ENCODE measurements around the gene GSE1. TPM values are rescaled to one million over a fixed set of nuclear protein-coding genes. Genes with fewer than 3 reads are reported as not detected.

Gene GSE1
- total RNA-seq, 6 donors from 2014 or later: 80.2 to 332 (median 90.8) TPM

- Histone ChIP-seq H3K4me1 (peaks cover 9 to 33% (median 15%) of the 10 kb centered on the region in 4 donors), H3K4me3 (no peak overlapping the region), H3K36me3 (peaks cover 5 to 41% (median 28%) of the 10 kb centered on the region in 4 donors), H3K9me3 (no peaks in the 10 kb centered on the region), H3K27ac (no peak overlapping the region), H3K27me3 (no peaks in the 10 kb centered on the region)
- DNase-seq (no peak), ATAC-seq (ENCODE audit: low FRiP score in 2 of 2) (no peak)
- 86 to 89% methylated on average over 6 of the region's 6 CpGs for WGBS, 2 donors
- TF ChIP-seq POLR2AphosphoS5 (IDR thresholded peaks at IDR 0.05): no peak
- TF ChIP-seq CTCF (IDR thresholded peaks at IDR 0.05): no peak
- no peak for TF ChIP-seq POLR2A (IDR thresholded peaks at IDR 0.05)
- no peak for TF ChIP-seq EP300 (IDR thresholded peaks at IDR 0.05)
These were observed 64.4 kb downstream of the GSE1 start for GRCh38 chr16:85677383-85677967.

- peaks cover under 1 to 36% (median 23%) of the 10 kb centered on the region in 4 donors for H3K36me3 ChIP-seq
- ATAC-seq (ENCODE audit: low FRiP score in 2 of 2) (no peak), DNase-seq (no peak)
These were observed 64.9 kb downstream of the GSE1 start for GRCh38 chr16:85678016-85678415.

GRCh38 chr16:85678821-85679220, 65.7 kb downstream of the GSE1 start:
- Histone ChIP-seq H3K36me3 (peaks cover 0 to 29% (median 19%) of the 10 kb centered on the region in 4 donors), H3K4me3 (no peak overlapping the region), H3K4me1 (peaks cover 5 to 24% (median 9%) of the 10 kb centered on the region in 4 donors), H3K9me3 (no peaks in the 10 kb centered on the region), H3K27ac (no peak overlapping the region), H3K27me3 (no peaks in the 10 kb centered on the region)
- ATAC-seq (ENCODE audit: low FRiP score in 2 of 2): no peak
- no peak for DNase-seq
- TF ChIP-seq CTCF (IDR thresholded peaks at IDR 0.05) (no peak), EP300 (IDR thresholded peaks at IDR 0.05) (no peak)
- 89 to 93% methylated on average over 5 of the region's 5 CpGs for WGBS, 2 donors

More at GRCh38 chr16:85678016-85678415, 64.9 kb downstream of the GSE1 start:
- H3K27ac ChIP-seq: no peak overlapping the region
- WGBS, 2 donors: 80 to 84% methylated on average over 8 of the region's 8 CpGs
- TF ChIP-seq EP300 (IDR thresholded peaks at IDR 0.05) (no peak), POLR2AphosphoS5 (IDR thresholded peaks at IDR 0.05) (no peak), CTCF (IDR thresholded peaks at IDR 0.05) (no peak), POLR2A (IDR thresholded peaks at IDR 0.05) (no peak)
- no peaks in the 10 kb centered on the region for H3K9me3 ChIP-seq
- no peaks in the 10 kb centered on the region for H3K27me3 ChIP-seq
- H3K4me3 ChIP-seq: no peak overlapping the region
- H3K4me1 ChIP-seq: peaks cover 9 to 32% (median 14%) of the 10 kb centered on the region in 4 donors

DNA sequence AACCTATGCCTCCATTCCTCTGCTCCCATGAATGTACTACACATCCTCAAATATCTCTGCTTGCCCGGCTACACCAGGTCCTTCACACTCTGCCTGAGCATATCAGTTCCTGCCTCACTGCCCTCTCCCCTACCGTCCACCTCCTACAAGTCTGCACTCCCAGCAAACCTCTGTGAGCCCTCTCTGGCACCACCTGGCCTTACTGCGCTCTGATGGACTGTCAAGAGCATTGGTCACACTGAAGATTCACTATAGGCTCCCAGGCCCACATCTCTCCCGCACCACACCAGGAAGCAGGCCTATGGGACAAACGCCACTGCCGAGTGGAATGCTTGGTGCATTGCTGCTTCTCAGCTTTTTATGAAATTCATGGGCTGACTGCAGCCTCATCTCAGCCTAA, 66.7 kb downstream of the GSE1 start:
- Histone ChIP-seq H3K27me3 (no peaks in the 10 kb centered on the region), H3K36me3 (peaks cover 0 to 20% (median 9%) of the 10 kb centered on the region in 4 donors), H3K27ac (no peak overlapping the region), H3K4me1 (peaks cover 0 to 14% (median 2%) of the 10 kb centered on the region in 4 donors), H3K9me3 (no peaks in the 10 kb centered on the region), H3K4me3 (no peak overlapping the region)
- 86 to 90% methylated on average over 6 of the region's 6 CpGs for WGBS, 2 donors
- DNase-seq (no peak), ATAC-seq (ENCODE audit: low FRiP score in 2 of 2) (no peak)
- TF ChIP-seq EP300 (IDR thresholded peaks at IDR 0.05) (no peak), POLR2A (IDR thresholded peaks at IDR 0.05) (no peak), POLR2AphosphoS5 (IDR thresholded peaks at IDR 0.05) (no peak), CTCF (IDR thresholded peaks at IDR 0.05) (no peak)
